H1 (cell line): ENCODE results near the gene SLC16A9. TPM values are rescaled to one million over a fixed set of nuclear protein-coding genes. Genes with fewer than 3 reads are reported as not detected.

ENCODE experiments used
- CTCF ChIA-PET: fragments of 300-600 bp; sonication (Branson Sonifier 250); formaldehyde crosslinking; loops from one replicate; lab custom pipeline; 2021; ENCODE audit not compliant: partially characterized antibody; lab: Charles Lee
- POLR2A ChIA-PET: fragments of 300-600 bp; sonication (Branson Sonifier 250); formaldehyde crosslinking; loops from one replicate; lab custom pipeline; 2021; ENCODE audit warnings: inconsistent platforms; ENCODE audit not compliant: partially characterized antibody; lab: Charles Lee
- DNase-seq, 2 experiments: peaks; one replicate each; pipeline versions ENCODE4 v3.0.0 to v3.0.0-alpha.2; 2010 to 2022; ENCODE audit warnings: low spot score in 2 of 2, low read depth in 1 of 2, mixed read lengths in 1 of 2
- FAIRE-seq: peaks from 2 replicates; lab custom pipeline; 2011; peaks lifted over from hg19 to GRCh38; lab: Jason Lieb, UNC
- H2AFZ ChIP-seq: 2 replicates; pipeline ENCODE4 v1.8.1; 2012; ENCODE audit warnings: low read length, inconsistent platforms
- H2AK5ac ChIP-seq: 2 replicates; pipeline ENCODE4 v1.6.1; 2013; ENCODE audit warnings: low read depth, low read length
- H2BK120ac ChIP-seq: replicated peaks from 2 replicates; pipeline ENCODE3; 2013; ENCODE audit warnings: low read depth, low read length, inconsistent platforms
- H2BK12ac ChIP-seq: 2 replicates; pipeline ENCODE4 v1.6.1; 2013; ENCODE audit warnings: low read depth, low read length
- H2BK15ac ChIP-seq: 2 replicates; pipeline ENCODE4 v1.6.1; 2013; ENCODE audit warnings: low read length
- H2BK20ac ChIP-seq: 2 replicates; pipeline ENCODE4 v1.6.1; 2013; ENCODE audit warnings: low read length
- H2BK5ac ChIP-seq: 2 replicates; pipeline ENCODE4 v1.6.1; 2013; ENCODE audit warnings: low read depth, low read length
- H3K14ac ChIP-seq: 2 replicates; pipeline ENCODE4 v1.6.1; 2013; ENCODE audit warnings: inconsistent platforms; ENCODE audit not compliant: insufficient read length
- H3K18ac ChIP-seq: 2 replicates; pipeline ENCODE4 v1.6.1; 2013; ENCODE audit warnings: low read length; ENCODE audit errors: extremely low read depth
- H3K23ac ChIP-seq: 2 replicates; pipeline ENCODE4 v1.6.1; 2013; ENCODE audit warnings: inconsistent platforms; ENCODE audit not compliant: insufficient read length
- H3K23me2 ChIP-seq: 2 replicates; pipeline ENCODE4 v1.6.1; 2013; ENCODE audit warnings: low read depth, low read length
- H3K27ac ChIP-seq: 2 replicates; pipeline ENCODE4 v1.6.1; 2011; ENCODE audit warnings: low read depth, low read length, inconsistent platforms
- H3K27me3 ChIP-seq, 4 experiments: replicated peaks in 1 of 4; 1 replicate in 1 of 4; 2 replicates in 3 of 4; pipeline versions ENCODE4 v1.6.1 to v1.8.1; 2011 to 2013; ENCODE audit warnings: low read length in 3 of 4, mild to moderate bottlenecking in 3 of 4, inconsistent platforms in 2 of 4, mixed read lengths in 2 of 4, moderate library complexity in 1 of 4; ENCODE audit not compliant: control insufficient read depth in 3 of 4, insufficient read depth in 3 of 4; ENCODE audit errors: extremely low read depth in 1 of 4
- H3K36me3 ChIP-seq, 4 experiments: 2 replicates each; pipeline versions ENCODE4 v1.6.1 to v1.8.1; 2011 to 2013; ENCODE audit warnings: mild to moderate bottlenecking in 4 of 4, low read length in 3 of 4, moderate library complexity in 2 of 4, control low read depth in 1 of 4, inconsistent platforms in 1 of 4; ENCODE audit not compliant: insufficient read depth in 4 of 4, control insufficient read depth in 2 of 4
- H3K4ac ChIP-seq: replicated peaks from 2 replicates; pipeline ENCODE3; 2013; ENCODE audit warnings: low read length, low read depth, mixed read lengths, inconsistent platforms; ENCODE audit not compliant: insufficient read length
- H3K4me1 ChIP-seq, 4 experiments: replicated peaks in 1 of 4; 1 replicate in 1 of 4; 2 replicates in 3 of 4; pipeline versions ENCODE4 v1.6.1 to v1.8.1; 2011 to 2013; ENCODE audit warnings: low read length in 3 of 4, inconsistent platforms in 2 of 4, mixed read lengths in 1 of 4; ENCODE audit not compliant: insufficient read depth in 4 of 4, control insufficient read depth in 3 of 4
- H3K4me2 ChIP-seq, 2 experiments: 2 replicates each; pipeline versions ENCODE4 v1.6.1 to v1.8.1; 2011 to 2013; ENCODE audit warnings: low read depth in 2 of 2, low read length in 2 of 2, control low read depth in 1 of 2, inconsistent platforms in 1 of 2, mild to moderate bottlenecking in 1 of 2; ENCODE audit not compliant: insufficient read depth in 1 of 2
- H3K4me3 ChIP-seq, 4 experiments: fragments of 200-600, 300-600 bp in 1 of 4; sonication (generic), shearing (Covaris generic), sonication (Bioruptor Twin) in 1 of 4; 2 replicates each; pipeline versions ENCODE4 v1.5.1 to v1.8.1; 2011 to 2016; ENCODE audit warnings: low read length in 4 of 4, low read depth in 3 of 4, control low read depth in 2 of 4, inconsistent platforms in 2 of 4, mild to moderate bottlenecking in 2 of 4, mixed read lengths in 1 of 4, moderate library complexity in 1 of 4; ENCODE audit not compliant: insufficient read depth in 2 of 4; ENCODE audit errors: extremely low read depth in 1 of 4
- H3K56ac ChIP-seq: replicated peaks from 2 replicates; pipeline ENCODE3; 2013; ENCODE audit warnings: low read depth, mild to moderate bottlenecking, mixed read lengths, low read length, inconsistent platforms; ENCODE audit not compliant: insufficient read length
- H3K79me1 ChIP-seq: 2 replicates; pipeline ENCODE4 v1.6.1; 2013; ENCODE audit warnings: low read depth, low read length, control low read depth
- H3K79me2 ChIP-seq, 2 experiments: 2 replicates each; pipeline versions ENCODE4 v1.6.1 to v1.8.1; 2012 to 2013; ENCODE audit warnings: low read length in 2 of 2, mild to moderate bottlenecking in 2 of 2, inconsistent platforms in 1 of 2; ENCODE audit not compliant: insufficient read depth in 2 of 2, control insufficient read depth in 1 of 2
- H3K9ac ChIP-seq, 4 experiments: replicated peaks in 1 of 4; 1 replicate in 1 of 4; 2 replicates in 3 of 4; pipeline versions ENCODE4 v1.6.1 to v1.8.1; 2011 to 2013; ENCODE audit warnings: low read depth in 3 of 4, low read length in 3 of 4, control low read depth in 2 of 4, mild to moderate bottlenecking in 2 of 4, moderate library complexity in 2 of 4, inconsistent platforms in 1 of 4; ENCODE audit errors: extremely low read depth in 1 of 4
- H3K9me3 ChIP-seq, 2 experiments: 2 replicates each; pipeline versions ENCODE4 v1.6.1 to v1.8.1; 2012 to 2013; ENCODE audit warnings: mild to moderate bottlenecking in 2 of 2, moderate library complexity in 2 of 2, control low read depth in 1 of 2, inconsistent platforms in 1 of 2, low read depth in 1 of 2, low read length in 1 of 2, mixed read lengths in 1 of 2; ENCODE audit not compliant: insufficient read depth in 2 of 2
- H4K20me1 ChIP-seq, 2 experiments: replicated peaks in 1 of 2; 2 replicates each; pipeline versions ENCODE3 to v1.8.1; 2011 to 2013; ENCODE audit warnings: inconsistent platforms in 2 of 2, low read length in 2 of 2, mild to moderate bottlenecking in 1 of 2; ENCODE audit not compliant: insufficient read depth in 2 of 2, control insufficient read depth in 1 of 2
- H4K5ac ChIP-seq: 2 replicates; pipeline ENCODE4 v1.6.1; 2013; ENCODE audit warnings: low read length, low read depth, mixed read lengths, inconsistent platforms; ENCODE audit not compliant: insufficient read length
- H4K8ac ChIP-seq: 2 replicates; pipeline ENCODE4 v1.8.0; 2013; ENCODE audit warnings: mild to moderate bottlenecking, moderate library complexity, low read length, inconsistent platforms; ENCODE audit not compliant: insufficient read depth; ENCODE audit errors: extremely low read depth
- H4K91ac ChIP-seq: replicated peaks from 2 replicates; pipeline ENCODE3; 2013; ENCODE audit warnings: low read length, mixed read lengths, inconsistent platforms; ENCODE audit not compliant: insufficient read length
- BACH1 ChIP-seq: IDR thresholded peaks from 2 replicates; pipeline ENCODE4 v1.6.1; 2012; ENCODE audit warnings: low read length, improper control_type of control experiment
- CEBPB ChIP-seq: IDR thresholded peaks from 2 replicates; pipeline ENCODE4 v1.6.1; 2012; ENCODE audit warnings: low read depth, low read length
- SP2 ChIP-seq: IDR thresholded peaks from 2 replicates; pipeline ENCODE4 v1.6.1; 2012; ENCODE audit warnings: mild to moderate bottlenecking, low read length, inconsistent platforms
- TAF7 ChIP-seq: optimal IDR thresholded peaks from 2 replicates; pipeline ENCODE3; 2011; ENCODE audit warnings: low read depth, mild to moderate bottlenecking, inconsistent platforms, low read length, moderate library complexity, borderline replicate concordance
- polyA plus RNA-seq, 7 experiments: library from polyadenylated mRNA; depleted of rRNA in 3 of 7; stranded (reverse) in 5 of 7; unstranded in 2 of 7; fragments of >200 nt in 5 of 7; fragments of 200-250 nt in 2 of 7; gene quantifications; 1 replicate in 5 of 7; 2 replicates in 1 of 7; 4 replicates in 1 of 7; pipeline versions ENCODE4 v1.2.1 to v1.2.3, GENCODE V29; 2011 to 2013; ENCODE audit warnings: missing spikeins in 2 of 7, mixed read lengths in 2 of 7
- total RNA-seq: library from RNA; stranded (reverse); fragmentation: NEBNext Ultra II Directional; extraction: Animal tissue kit (Norgen Biotek cat#: 25700); gene quantifications from 2 replicates; pipeline ENCODE4 v1.2.1, GENCODE V29; 2021

SLC16A9 gene
- total and polyA plus RNA-seq, 2 of the 8 experiments (the other 6 are each of a cell fraction or from before 2014, with no cell fraction given): 11.2 to 20.5 TPM

DNA sequence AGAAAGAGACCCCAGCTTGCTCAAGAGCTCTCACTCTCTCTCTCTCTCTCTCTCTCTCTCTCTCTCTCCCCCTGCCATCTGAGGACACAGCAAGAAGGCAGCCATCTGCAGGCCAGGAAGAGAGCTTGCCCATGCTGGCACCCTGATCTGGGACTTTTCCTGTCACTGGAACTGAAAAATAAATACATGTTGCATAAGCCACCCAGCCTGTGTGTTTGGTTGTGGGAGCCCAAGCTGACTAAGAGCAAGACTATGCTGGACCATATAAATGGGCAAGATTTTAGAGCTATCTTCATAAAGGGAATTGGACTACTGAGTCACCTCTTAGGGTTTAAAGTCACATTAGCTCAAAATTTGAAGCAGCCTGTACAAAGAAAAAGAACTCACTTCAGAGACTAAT lies 98.6 kb downstream of the SLC16A9 start:
- DNase-seq (no peak), FAIRE-seq (no peak)
- Histone ChIP-seq H3K4ac (no peak overlapping the region), H3K23me2 (no peaks in the 10 kb centered on the region), H3K56ac (no peak overlapping the region), H2BK5ac (no peak overlapping the region), H3K18ac (no peak overlapping the region), H4K8ac (no peak overlapping the region), H4K20me1 (no peaks in the 10 kb centered on the region), H4K5ac (no peak overlapping the region), H2AFZ (no peak overlapping the region), H3K4me1 (no peaks in the 10 kb centered on the region), H3K9ac (no peak overlapping the region), H3K4me3 (no peak overlapping the region), H3K79me1 (no peaks in the 10 kb centered on the region), H2BK120ac (no peak overlapping the region), H3K23ac (no peak overlapping the region), H3K9me3 (no peaks in the 10 kb centered on the region), H3K27ac (no peak overlapping the region), H3K36me3 (no peaks in the 10 kb centered on the region), H3K79me2 (no peaks in the 10 kb centered on the region), H2AK5ac (no peak overlapping the region), H3K4me2 (no peak overlapping the region), H2BK12ac (no peak overlapping the region), H2BK15ac (no peak overlapping the region), H3K14ac (no peak overlapping the region), H2BK20ac (no peak overlapping the region), H4K91ac (no peak overlapping the region), H3K27me3 (no peaks in the 10 kb centered on the region)
- CTCF ChIA-PET: interaction anchor here (0.6 to 7.8 kb wide), 9 partner anchors 13 to 1157 kb away, joined by 3 to 65 read pairs (median 3); no protein-coding TSS in a partner anchor
- TF ChIP-seq BACH1: no peak
- no peak for TF ChIP-seq SP2
- no peak for TF ChIP-seq TAF7
- no peak for TF ChIP-seq CEBPB
- POLR2A ChIA-PET: interaction anchor here (1.5 kb wide), 1 partner anchor 24 kb away, joined by 3 read pairs; no protein-coding TSS in a partner anchor
